ENCODE measurements around the gene ZNF853. TPM values are rescaled to one million over a fixed set of nuclear protein-coding genes. Genes with fewer than 3 reads are reported as not detected.

The ZNF853 gene
- polyA plus RNA-seq, 3 donors: 0.15 TPM; not detected in 2

- WGBS (ENCODE audit: insufficient coverage): 95% methylated on average over 33 of the region's 36 CpGs
- Histone ChIP-seq H3K79me2 (ENCODE audit: insufficient read depth, low read length) (no peaks in the 10 kb centered on the region), H3K36me3 (replicated peaks in 1 of 2; ENCODE audit: control insufficient read depth in 1 of 2, insufficient read depth in 2 of 2, low read length in 2 of 2) (peaks cover 44 to 67% of the 10 kb centered on the region in 2 donors), H2AFZ (ENCODE audit: insufficient read depth, low read depth, low read length, poor library complexity, severe bottlenecking) (no peak overlapping the region), H3K27ac (ENCODE audit: low read depth in 1 of 2, low read length in 2 of 2) (no peak overlapping the region), H3K9ac (ENCODE audit: insufficient read depth, low read length, poor library complexity, severe bottlenecking) (no peak overlapping the region), H3K9me3 (replicated peaks in 1 of 2; ENCODE audit: control insufficient read depth in 1 of 2, insufficient read depth in 1 of 2, low read length in 2 of 2) (no peaks in the 10 kb centered on the region), H4K20me1 (ENCODE audit: insufficient read depth, low read length) (peaks cover 5% of the 10 kb centered on the region), H3K4me2 (replicated peaks; ENCODE audit: extremely low read depth, low read length, poor library complexity, severe bottlenecking) (no peak overlapping the region), H3K4me1 (ENCODE audit: control insufficient read depth in 1 of 2, insufficient read depth in 2 of 2, low read length in 2 of 2) (no peaks in the 10 kb centered on the region), H3K27me3 (ENCODE audit: control insufficient read depth in 2 of 2, insufficient read depth in 2 of 2, low read length in 2 of 2) (no peaks in the 10 kb centered on the region), H3K4me3 (replicated peaks in 1 of 3; ENCODE audit: low read depth in 2 of 3, low read length in 3 of 3) (no peak overlapping the region)
- intact Hi-C loops (cut with micrococcal nuclease): no loop called here
- Mint-ChIP-seq H3K27ac (no peak overlapping the region), H3K4me1 (peaks cover 5% of the 10 kb centered on the region), H3K9me3 (peaks cover 0 to 2% (median 0%) of the 10 kb centered on the region in 7 donors), H3K4me3 (no peak overlapping the region), H3K36me3 (peaks cover 44 to 68% of the 10 kb centered on the region in 2 donors), H3K27me3 (ENCODE audit: low read depth in 3 of 3) (peaks cover 0 to 5% (median 2%) of the 10 kb centered on the region in 3 donors)
- TF ChIP-seq CTCF (IDR thresholded peaks at IDR 0.05): no peak
- no peak for DNase-seq
These were observed 8.4 kb upstream of the ZNF853 start for GRCh38 chr7:6606866-6607583.

- Histone ChIP-seq H3K27ac (ENCODE audit: low read depth in 1 of 2, low read length in 2 of 2) (no peak overlapping the region), H3K4me1 (ENCODE audit: control insufficient read depth in 1 of 2, insufficient read depth in 2 of 2, low read length in 2 of 2) (no peaks in the 10 kb centered on the region), H4K20me1 (ENCODE audit: insufficient read depth, low read length) (peaks cover under 1% of the 10 kb centered on the region), H3K4me3 (replicated peaks in 1 of 3; ENCODE audit: low read depth in 2 of 3, low read length in 3 of 3) (no peak overlapping the region), H3K9ac (ENCODE audit: insufficient read depth, low read length, poor library complexity, severe bottlenecking) (no peak overlapping the region), H3K27me3 (ENCODE audit: control insufficient read depth in 2 of 2, insufficient read depth in 2 of 2, low read length in 2 of 2) (peaks cover 0 to 3% of the 10 kb centered on the region in 2 donors), H3K4me2 (replicated peaks; ENCODE audit: extremely low read depth, low read length, poor library complexity, severe bottlenecking) (no peak overlapping the region), H3K9me3 (replicated peaks in 1 of 2; ENCODE audit: control insufficient read depth in 1 of 2, insufficient read depth in 1 of 2, low read length in 2 of 2) (no peaks in the 10 kb centered on the region), H2AFZ (ENCODE audit: insufficient read depth, low read depth, low read length, poor library complexity, severe bottlenecking) (no peak overlapping the region), H3K79me2 (ENCODE audit: insufficient read depth, low read length) (no peaks in the 10 kb centered on the region), H3K36me3 (replicated peaks in 1 of 2; ENCODE audit: control insufficient read depth in 1 of 2, insufficient read depth in 2 of 2, low read length in 2 of 2) (peaks cover 37 to 61% of the 10 kb centered on the region in 2 donors)
- H3K9me3 Mint-ChIP-seq: peaks cover 0 to 3% (median 0%) of the 10 kb centered on the region in 7 donors
- WGBS (ENCODE audit: insufficient coverage): 97% methylated on average over 36 of the region's 38 CpGs
- intact Hi-C loops (cut with micrococcal nuclease): no loop called here
- no peak for TF ChIP-seq CTCF (IDR thresholded peaks at IDR 0.05)
- H3K36me3 Mint-ChIP-seq: peaks cover 40 to 64% of the 10 kb centered on the region in 2 donors
- no peak overlapping the region for H3K27ac Mint-ChIP-seq
- no peak overlapping the region for H3K4me3 Mint-ChIP-seq
- H3K4me1 Mint-ChIP-seq: peaks cover 5% of the 10 kb centered on the region
- H3K27me3 Mint-ChIP-seq (ENCODE audit: low read depth in 3 of 3): peaks cover 2 to 12% (median 5%) of the 10 kb centered on the region in 3 donors
- no peak for DNase-seq
These were observed 7.8 kb upstream of the ZNF853 start for GRCh38 chr7:6607651-6608051.
